SK-N-MC (cell line): ENCODE data around the gene RAB35.

Source experiments
- DNase-seq: peaks from one replicate; pipeline ENCODE4 v3.0.0-alpha.2; 2011; ENCODE audit warnings: low read depth, low spot score
- H3K27ac ChIP-seq: fragments of 200-600 bp; sonication (generic); 2 replicates; pipeline ENCODE4 v1.5.1; 2016; ENCODE audit warnings: mixed run types
- H3K36me3 ChIP-seq: fragments of 200-600 bp; sonication (generic); 2 replicates; pipeline ENCODE4 v1.6.1; 2017; ENCODE audit warnings: antibody characterized with exemption, low read length, mixed read lengths; ENCODE audit not compliant: insufficient read depth
- H3K4me3 ChIP-seq: fragments of 200-600 bp; sonication (generic); 2 replicates; pipeline ENCODE4 v1.5.1; 2016
- H3K9ac ChIP-seq: fragments of 200-600 bp; sonication (generic); 2 replicates; pipeline ENCODE4 v1.8.0; 2017; ENCODE audit warnings: mixed run types, mixed read lengths; ENCODE audit not compliant: insufficient read length
- H3K9me3 ChIP-seq: fragments of 200-600 bp; sonication (generic); 2 replicates; pipeline ENCODE4 v1.6.1; 2017; ENCODE audit warnings: low read depth, mild to moderate bottlenecking, antibody characterized with exemption, low read length, moderate library complexity, mixed read lengths
- EZH2 ChIP-seq: fragments of 200-600 bp; sonication (generic); IDR thresholded peaks from one replicate; pipeline ENCODE4 v1.6.1; 2017; ENCODE audit warnings: antibody characterized with exemption
- FOXP2 ChIP-seq: optimal IDR thresholded peaks from 2 replicates; pipeline ENCODE3; 2011; ENCODE audit warnings: mild to moderate bottlenecking, moderate library complexity; ENCODE audit not compliant: insufficient read depth; ENCODE audit errors: extremely low read length, control extremely low read depth
- POLR2AphosphoS5 ChIP-seq: IDR thresholded peaks from 2 replicates; pipeline ENCODE4 v1.6.1; 2012; ENCODE audit warnings: mild to moderate bottlenecking, low read depth, low read length, borderline replicate concordance

Gene RAB35

GRCh38 chr12:120137833-120138232 lies 21.3 kb upstream of the RAB35 start:
- no peak for DNase-seq
- Histone ChIP-seq H3K9me3 (no peaks in the 10 kb centered on the region), H3K4me3 (no peak overlapping the region), H3K9ac (no peak overlapping the region), H3K36me3 (peaks cover 92% of the 10 kb centered on the region), H3K27ac (no peak overlapping the region)
- TF ChIP-seq EZH2 (no peak), POLR2AphosphoS5 (no peak), FOXP2 (no peak)

GRCh38 chr12:120136093-120136770 lies 19.7 kb upstream of the RAB35 start:
- Histone ChIP-seq H3K36me3 (peaks cover 94% of the 10 kb centered on the region), H3K4me3 (no peak overlapping the region), H3K9ac (no peak overlapping the region), H3K9me3 (no peaks in the 10 kb centered on the region), H3K27ac (no peak overlapping the region)
- no peak for DNase-seq
- TF ChIP-seq FOXP2, result no peak
- no peak for TF ChIP-seq POLR2AphosphoS5
- no peak for TF ChIP-seq EZH2

GRCh38 chr12:120134307-120134980 lies 17.9 kb upstream of the RAB35 start:
- Histone ChIP-seq H3K9ac (no peak overlapping the region), H3K27ac (no peak overlapping the region), H3K4me3 (no peak overlapping the region), H3K9me3 (no peaks in the 10 kb centered on the region), H3K36me3 (peaks cover 94% of the 10 kb centered on the region)
- no peak for DNase-seq
- TF ChIP-seq FOXP2 (no peak), EZH2 (no peak), POLR2AphosphoS5 (no peak)

- no peak for DNase-seq
- no peak overlapping the region for H3K27ac ChIP-seq
- TF ChIP-seq POLR2AphosphoS5 (no peak), FOXP2 (no peak), EZH2 (no peak)
- H3K9me3 ChIP-seq, result no peaks in the 10 kb centered on the region
- peaks cover 97% of the 10 kb centered on the region for H3K36me3 ChIP-seq
- H3K9ac ChIP-seq, result no peak overlapping the region
- H3K4me3 ChIP-seq, result no peak overlapping the region
These were observed 16.4 kb upstream of the RAB35 start for GRCh38 chr12:120132863-120133385.

GRCh38 chr12:120132054-120132836 lies 15.7 kb upstream of the RAB35 start:
- Histone ChIP-seq H3K36me3 (peaks cover 97% of the 10 kb centered on the region), H3K9ac (no peak overlapping the region), H3K27ac (no peak overlapping the region)

GRCh38 chr12:120131116-120131515 lies 14.6 kb upstream of the RAB35 start:
- TF ChIP-seq EZH2 (no peak), POLR2AphosphoS5 (no peak)
- no peak overlapping the region for H3K4me3 ChIP-seq
- no peak for DNase-seq
- peaks cover 92% of the 10 kb centered on the region for H3K36me3 ChIP-seq
- H3K9ac ChIP-seq, result no peak overlapping the region
- no peaks in the 10 kb centered on the region for H3K9me3 ChIP-seq
- no peak overlapping the region for H3K27ac ChIP-seq

More at GRCh38 chr12:120132054-120132836, 15.7 kb upstream of the RAB35 start:
- no peaks in the 10 kb centered on the region for H3K9me3 ChIP-seq
- DNase-seq, result no peak
- TF ChIP-seq EZH2, result no peak
- no peak for TF ChIP-seq POLR2AphosphoS5
- no peak for TF ChIP-seq FOXP2
- no peak overlapping the region for H3K4me3 ChIP-seq

- no peak overlapping the region for H3K9ac ChIP-seq
- H3K9me3 ChIP-seq, result no peaks in the 10 kb centered on the region
- DNase-seq, result no peak
- H3K4me3 ChIP-seq, result no peak overlapping the region
- TF ChIP-seq EZH2 (no peak), POLR2AphosphoS5 (no peak), FOXP2 (no peak)
- peaks cover 82% of the 10 kb centered on the region for H3K36me3 ChIP-seq
- H3K27ac ChIP-seq, result no peak overlapping the region
These were observed 13.5 kb upstream of the RAB35 start for GRCh38 chr12:120130011-120130410.

GRCh38 chr12:120126635-120127005 lies 10.1 kb upstream of the RAB35 start:
- H3K4me3 ChIP-seq, result no peak overlapping the region
- no peak for DNase-seq
- no peak overlapping the region for H3K27ac ChIP-seq
- TF ChIP-seq EZH2, result no peak
- TF ChIP-seq FOXP2, result no peak
- no peak for TF ChIP-seq POLR2AphosphoS5
- no peak overlapping the region for H3K9ac ChIP-seq
- no peaks in the 10 kb centered on the region for H3K9me3 ChIP-seq
- peaks cover 48% of the 10 kb centered on the region for H3K36me3 ChIP-seq
